ENCODE measurements around the gene ACAA2. TPM values are rescaled to one million over a fixed set of nuclear protein-coding genes. Genes with fewer than 3 reads are reported as not detected.

Gene ACAA2
- total RNA-seq, 1 experiment from 2014 or later: 51.1 TPM

- H3K27ac ChIP-seq (ENCODE audit: low read depth, low read length, poor library complexity, severe bottlenecking): no peak overlapping the region
- intact Hi-C loops (cut with micrococcal nuclease; ENCODE audit: unreplicated experiment): no loop called here
- H3K36me3 ChIP-seq (ENCODE audit: insufficient read depth, low read length, poor library complexity, severe bottlenecking): no peaks in the 10 kb centered on the region
- no TSS peak for BruUV-seq (replicated peaks)
- no peaks in the 10 kb centered on the region for H3K4me1 ChIP-seq (ENCODE audit: insufficient read depth, low read length, poor library complexity, severe bottlenecking)
- no peak overlapping the region for H3K4me3 ChIP-seq (ENCODE audit: low read depth, low read length, poor library complexity, severe bottlenecking)
- H3K9me3 ChIP-seq (ENCODE audit: low read depth, low read length, poor library complexity, severe bottlenecking): no peaks in the 10 kb centered on the region
- no peak for DNase-seq (ENCODE audit: low spot score)
- TF ChIP-seq CTCF (conservative IDR thresholded peaks at IDR 0.05; ENCODE audit: low read depth, low read length) (no peak), EZH2 (IDR thresholded peaks at IDR 0.05; ENCODE audit: borderline replicate concordance, low read depth, low read length, poor library complexity, severe bottlenecking) (no peak)
- CTCF ChIA-PET: no interaction called here
- POLR2A ChIA-PET (ENCODE audit: low non-redundant PET): no interaction called here
- peaks cover under 1% of the 10 kb centered on the region for H3K27me3 ChIP-seq (replicated peaks; ENCODE audit: insufficient read depth, low read depth, low read length, poor library complexity)
These were observed 55.1 kb downstream of the ACAA2 start for GRCh38 chr18:49758263-49758610.

- POLR2A ChIA-PET (ENCODE audit: low non-redundant PET): no interaction called here
- no peak overlapping the region for H3K4me3 ChIP-seq (ENCODE audit: low read depth, low read length, poor library complexity, severe bottlenecking)
- intact Hi-C loops (cut with micrococcal nuclease; ENCODE audit: unreplicated experiment): no loop called here
- peak; percentile 23 for DNase-seq (ENCODE audit: low spot score)
- H3K4me1 ChIP-seq (ENCODE audit: insufficient read depth, low read length, poor library complexity, severe bottlenecking): no peaks in the 10 kb centered on the region
- H3K27me3 ChIP-seq (replicated peaks; ENCODE audit: insufficient read depth, low read depth, low read length, poor library complexity): peaks cover 4% of the 10 kb centered on the region
- H3K27ac ChIP-seq (ENCODE audit: low read depth, low read length, poor library complexity, severe bottlenecking): no peak overlapping the region
- H3K9me3 ChIP-seq (ENCODE audit: low read depth, low read length, poor library complexity, severe bottlenecking): no peaks in the 10 kb centered on the region
- no TSS peak for BruUV-seq (replicated peaks)
- H3K36me3 ChIP-seq (ENCODE audit: insufficient read depth, low read length, poor library complexity, severe bottlenecking): no peaks in the 10 kb centered on the region
- CTCF ChIA-PET: no interaction called here
- TF ChIP-seq EZH2 (IDR thresholded peaks at IDR 0.05; ENCODE audit: borderline replicate concordance, low read depth, low read length, poor library complexity, severe bottlenecking): no peak
- TF ChIP-seq CTCF (conservative IDR thresholded peaks at IDR 0.05; ENCODE audit: low read depth, low read length): no peak
These were observed 55.6 kb downstream of the ACAA2 start for GRCh38 chr18:49757513-49758262.

- TF ChIP-seq CTCF (conservative IDR thresholded peaks at IDR 0.05; ENCODE audit: low read depth, low read length) (no peak), EZH2 (IDR thresholded peaks at IDR 0.05; ENCODE audit: borderline replicate concordance, low read depth, low read length, poor library complexity, severe bottlenecking) (no peak)
- Histone ChIP-seq H3K9me3 (ENCODE audit: low read depth, low read length, poor library complexity, severe bottlenecking) (no peaks in the 10 kb centered on the region), H3K4me1 (ENCODE audit: insufficient read depth, low read length, poor library complexity, severe bottlenecking) (no peaks in the 10 kb centered on the region), H3K27me3 (replicated peaks; ENCODE audit: insufficient read depth, low read depth, low read length, poor library complexity) (peaks cover 12% of the 10 kb centered on the region), H3K4me3 (ENCODE audit: low read depth, low read length, poor library complexity, severe bottlenecking) (no peak overlapping the region), H3K36me3 (ENCODE audit: insufficient read depth, low read length, poor library complexity, severe bottlenecking) (no peaks in the 10 kb centered on the region), H3K27ac (ENCODE audit: low read depth, low read length, poor library complexity, severe bottlenecking) (no peak overlapping the region)
- intact Hi-C loops (cut with micrococcal nuclease; ENCODE audit: unreplicated experiment): no loop called here
- no peak for DNase-seq (ENCODE audit: low spot score)
- POLR2A ChIA-PET (ENCODE audit: low non-redundant PET): no interaction called here
- BruUV-seq (replicated peaks): no TSS peak
- CTCF ChIA-PET: no interaction called here
These were observed 56.5 kb downstream of the ACAA2 start for GRCh38 chr18:49756671-49757362.

Measured in A673 (cell line).